MM.1S (cell line): ENCODE results near the gene SLC35G1.

Experiments used
- EZH2 ChIP-seq: fragments of 300-600 bp; sonication (generic); optimal IDR thresholded peaks from 2 replicates; pipeline ENCODE3; 2017; ENCODE audit warnings: low read depth, mild to moderate bottlenecking, antibody characterized with exemption, low read length, mixed read lengths
- TF ChIP-seq, protein P1 (sequence below): fragments of 300-600 bp; sonication (generic); IDR thresholded peaks from 2 replicates; pipeline ENCODE4 v1.5.1; 2016; ENCODE audit warnings: antibody characterized with exemption, low read length, mixed read lengths

DNA sequence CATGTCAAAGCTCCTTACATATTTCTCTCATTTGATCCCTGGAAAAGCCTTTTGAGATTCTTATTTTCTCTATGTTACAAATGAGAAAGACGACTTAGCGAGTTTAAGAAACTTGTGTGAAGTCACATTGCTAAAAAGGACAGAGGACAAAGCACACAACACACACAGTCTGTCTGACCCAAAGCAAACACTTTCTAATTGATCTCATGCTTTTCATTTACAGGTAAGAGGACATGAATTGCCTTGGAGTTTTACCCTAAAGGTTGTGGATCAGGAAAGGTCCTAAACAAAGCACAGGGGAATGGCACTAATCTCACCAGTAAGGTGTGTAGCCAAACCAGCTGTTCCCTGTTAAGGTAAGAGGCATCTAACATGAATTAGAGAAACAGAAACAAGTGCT, 18.7 kb downstream of the SLC35G1 start:
- TF ChIP-seq, protein P1, sequence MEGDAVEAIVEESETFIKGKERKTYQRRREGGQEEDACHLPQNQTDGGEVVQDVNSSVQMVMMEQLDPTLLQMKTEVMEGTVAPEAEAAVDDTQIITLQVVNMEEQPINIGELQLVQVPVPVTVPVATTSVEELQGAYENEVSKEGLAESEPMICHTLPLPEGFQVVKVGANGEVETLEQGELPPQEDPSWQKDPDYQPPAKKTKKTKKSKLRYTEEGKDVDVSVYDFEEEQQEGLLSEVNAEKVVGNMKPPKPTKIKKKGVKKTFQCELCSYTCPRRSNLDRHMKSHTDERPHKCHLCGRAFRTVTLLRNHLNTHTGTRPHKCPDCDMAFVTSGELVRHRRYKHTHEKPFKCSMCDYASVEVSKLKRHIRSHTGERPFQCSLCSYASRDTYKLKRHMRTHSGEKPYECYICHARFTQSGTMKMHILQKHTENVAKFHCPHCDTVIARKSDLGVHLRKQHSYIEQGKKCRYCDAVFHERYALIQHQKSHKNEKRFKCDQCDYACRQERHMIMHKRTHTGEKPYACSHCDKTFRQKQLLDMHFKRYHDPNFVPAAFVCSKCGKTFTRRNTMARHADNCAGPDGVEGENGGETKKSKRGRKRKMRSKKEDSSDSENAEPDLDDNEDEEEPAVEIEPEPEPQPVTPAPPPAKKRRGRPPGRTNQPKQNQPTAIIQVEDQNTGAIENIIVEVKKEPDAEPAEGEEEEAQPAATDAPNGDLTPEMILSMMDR, result no peak
- no peak for TF ChIP-seq EZH2
